NCI-H446 (cell line): Measurements from ENCODE around the gene PANK2.
"Not testable (repeated sequence)": the region's sequence is repeated elsewhere in the genome, so short reads cannot be mapped to it uniquely, and the experiment has no call there.

Source experiments
- DNase-seq, 2 experiments: peaks; one replicate each; lab custom pipeline; 2025; lab: John Stamatoyannopoulos, UW

PANK2 gene

DNA sequence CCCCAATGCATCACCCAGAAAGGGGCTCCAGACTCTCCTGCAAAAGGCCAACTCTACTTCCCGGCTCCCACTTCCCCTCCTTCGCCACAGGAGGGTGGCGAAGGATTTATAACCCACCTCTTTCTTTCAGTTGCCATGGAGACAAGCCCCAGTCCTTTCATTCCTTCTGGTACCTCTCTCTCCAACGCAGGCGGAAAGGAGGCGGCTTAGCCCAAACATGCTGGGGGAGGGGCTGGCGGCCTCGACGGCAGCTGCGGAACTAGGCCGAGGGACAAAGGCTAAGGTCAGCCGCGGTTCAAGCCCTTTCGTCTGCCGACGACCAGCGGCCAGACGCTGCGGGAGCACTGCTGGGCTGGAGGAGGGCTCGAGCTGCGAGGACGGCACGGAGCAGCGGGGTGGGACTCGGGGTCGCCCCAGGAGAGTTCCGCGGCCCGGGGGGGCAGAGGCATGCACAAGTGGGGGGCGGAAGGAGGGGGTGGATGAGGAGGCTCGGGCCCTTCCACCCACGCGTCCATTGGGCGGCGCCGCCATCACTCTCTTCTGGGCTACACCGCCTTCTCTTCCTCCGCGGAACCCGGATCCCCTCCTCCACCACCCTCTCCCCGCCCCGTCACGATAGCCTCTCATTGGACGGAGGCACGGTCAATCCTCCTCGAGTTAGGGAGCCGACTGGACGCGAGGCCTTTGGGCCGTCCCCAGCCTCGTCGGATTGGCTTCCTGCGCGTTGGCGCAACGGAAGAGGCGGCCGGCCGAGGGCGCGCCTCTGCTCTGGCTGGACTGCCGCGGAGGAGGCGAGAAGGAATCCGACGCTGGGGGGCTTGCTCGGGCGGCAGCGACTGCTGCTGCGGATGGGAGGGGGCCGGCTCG is at the start of gene PANK2:
Gene PANK2 (plus strand): TSS at position 766 of the 867 bp plus-strand sequence.
- DNase-seq, result peak; percentile 98 to 99

DNA sequence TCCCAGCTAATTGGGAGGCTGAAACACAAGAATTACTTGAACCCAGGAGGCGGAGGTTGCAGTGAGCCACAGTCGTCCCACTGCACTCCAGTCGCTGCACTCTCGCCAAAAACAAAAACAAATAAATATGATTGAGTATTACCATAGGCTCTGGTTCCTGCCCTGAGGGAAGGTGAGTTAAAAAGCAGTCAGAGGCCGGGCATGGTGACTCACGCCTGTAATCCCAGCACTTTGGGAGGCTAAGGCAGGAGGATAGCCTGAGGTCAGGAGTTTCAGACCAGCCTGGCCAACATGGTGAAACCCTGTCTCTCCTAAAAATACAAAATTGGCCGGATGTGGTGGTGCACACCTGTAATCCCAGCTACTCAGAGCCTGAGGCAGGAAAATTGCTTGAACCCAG is 49.0 kb upstream of the PANK2 start:
- not testable (repeated sequence) for DNase-seq

DNA sequence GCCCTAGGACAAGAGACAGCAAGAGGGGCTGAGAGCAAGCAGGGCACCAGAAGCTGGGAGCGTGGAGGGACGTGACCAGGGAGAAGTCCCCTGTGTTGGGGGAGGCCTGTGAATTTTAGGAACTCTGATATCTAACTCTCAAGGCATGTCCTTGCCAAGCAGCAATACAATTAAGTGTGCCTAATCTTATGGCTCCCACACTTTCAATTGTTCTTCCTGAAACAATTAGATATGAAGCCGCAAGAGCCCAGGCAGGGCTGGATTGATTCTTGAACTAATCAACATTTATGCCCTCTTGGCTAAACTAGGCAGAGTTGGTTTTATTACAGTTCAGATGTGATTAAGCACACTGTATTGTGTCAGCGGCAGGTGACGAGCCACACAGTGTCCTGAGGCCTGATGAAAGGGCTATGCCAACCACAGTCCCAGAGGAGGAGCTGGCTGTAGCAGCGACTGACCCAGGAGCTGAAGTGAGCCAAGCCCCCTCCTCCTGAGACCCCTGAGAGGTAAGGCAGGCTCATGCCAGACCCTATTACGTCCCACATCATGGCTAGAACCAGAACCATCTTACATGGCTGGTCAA is 46.7 kb upstream of the PANK2 start:
- no peak for DNase-seq

DNA sequence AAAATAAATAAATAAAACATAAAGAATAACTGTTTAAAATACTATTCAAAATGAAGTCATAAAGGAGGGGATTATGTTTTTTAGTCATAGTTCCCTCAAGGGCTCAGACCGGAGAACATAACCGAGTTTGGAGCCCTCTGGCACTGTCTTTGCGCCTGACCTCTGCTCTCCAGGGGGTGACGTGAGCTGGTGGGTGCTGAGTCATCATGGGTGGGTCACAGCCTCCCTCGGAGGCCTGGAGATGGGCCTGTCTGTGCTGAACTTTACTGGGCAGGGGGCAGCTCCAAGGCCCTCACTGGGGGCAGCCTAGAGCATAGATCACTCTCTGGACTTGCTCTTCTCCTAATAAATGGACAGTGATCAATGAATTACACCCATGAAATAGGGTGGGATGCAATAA is 45.7 kb upstream of the PANK2 start:
- DNase-seq, result no peak

GRCh38 chr20:3843990-3844619 is 45.1 kb upstream of the PANK2 start:
- not testable (repeated sequence) for DNase-seq

GRCh38 chr20:3846378-3846739 is 42.8 kb upstream of the PANK2 start:
- DNase-seq, result no peak

GRCh38 chr20:3846740-3847428 is 42.3 kb upstream of the PANK2 start, which contains the start of gene MAVS:
TSS of gene MAVS (plus strand) at chr20:3846834. CDS start at chr20:3854625, 7,791 bp downstream.
- DNase-seq, result peak; percentile 55 to 87

GRCh38 chr20:3847429-3847940 is 41.7 kb upstream of the PANK2 start:
- no peak for DNase-seq

GRCh38 chr20:3848565-3848964 is 40.6 kb upstream of the PANK2 start:
- no peak for DNase-seq

GRCh38 chr20:3854462-3854871 is 34.7 kb upstream of the PANK2 start:
- DNase-seq, result no peak

DNA sequence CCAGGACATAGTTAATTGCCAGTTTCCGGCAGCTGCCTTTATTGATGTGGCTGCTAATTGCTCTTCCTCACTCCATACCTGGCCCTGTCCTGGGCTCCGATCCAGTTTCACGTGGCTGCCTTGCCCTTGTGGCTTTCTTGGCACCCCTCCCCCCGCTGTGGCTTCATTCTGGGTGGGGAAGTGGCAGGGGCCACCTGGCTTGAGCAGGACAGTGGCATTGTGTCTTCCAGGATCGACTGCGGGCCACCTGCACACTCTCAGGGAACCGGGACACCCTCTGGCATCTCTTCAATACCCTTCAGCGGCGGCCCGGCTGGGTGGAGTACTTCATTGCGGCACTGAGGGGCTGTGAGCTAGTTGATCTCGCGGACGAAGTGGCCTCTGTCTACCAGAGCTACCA is 31.8 kb upstream of the PANK2 start:
- no peak for DNase-seq

DNA sequence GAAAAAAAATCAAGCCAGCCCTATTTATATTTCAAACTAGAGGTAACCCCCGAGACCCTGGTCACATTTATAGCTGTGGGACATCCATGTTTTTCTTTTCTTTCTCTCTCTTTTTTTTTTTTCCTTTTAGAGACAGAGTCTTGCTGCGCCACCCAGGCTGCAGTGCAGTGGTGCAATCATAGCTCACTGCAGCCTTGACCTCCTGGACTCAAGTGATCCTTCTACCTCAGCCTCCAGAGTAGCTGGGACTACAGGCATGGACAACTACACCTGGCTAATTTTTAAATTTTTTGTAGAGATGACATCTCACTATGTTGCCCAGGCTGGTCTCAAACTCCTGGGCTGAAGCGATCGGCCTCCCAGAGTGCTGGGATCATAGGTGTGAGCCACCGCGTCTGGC is 30.5 kb upstream of the PANK2 start:
- no peak for DNase-seq

- no peak for DNase-seq
These were observed 28.0 kb upstream of the PANK2 start for GRCh38 chr20:3861191-3861590.

DNA sequence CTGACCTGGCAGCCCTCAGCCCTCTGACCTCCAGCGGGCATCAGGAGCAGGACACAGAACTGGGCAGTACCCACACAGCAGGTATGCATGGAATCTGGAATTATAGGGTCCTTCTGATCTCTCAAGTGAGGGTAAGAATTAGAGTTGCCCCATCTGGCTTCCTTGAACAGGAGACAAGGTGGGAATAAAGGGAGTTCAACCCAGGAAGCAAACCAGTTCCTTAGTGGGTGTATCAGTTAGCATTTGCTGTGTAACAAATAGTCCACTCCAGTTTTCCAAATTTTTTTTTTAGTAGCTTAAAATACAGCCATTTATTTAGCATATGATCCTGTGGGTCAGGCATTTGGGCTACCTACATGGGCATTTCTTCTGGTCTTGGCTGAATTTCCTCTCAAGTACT is 26.9 kb upstream of the PANK2 start:
- DNase-seq, result no peak

DNA sequence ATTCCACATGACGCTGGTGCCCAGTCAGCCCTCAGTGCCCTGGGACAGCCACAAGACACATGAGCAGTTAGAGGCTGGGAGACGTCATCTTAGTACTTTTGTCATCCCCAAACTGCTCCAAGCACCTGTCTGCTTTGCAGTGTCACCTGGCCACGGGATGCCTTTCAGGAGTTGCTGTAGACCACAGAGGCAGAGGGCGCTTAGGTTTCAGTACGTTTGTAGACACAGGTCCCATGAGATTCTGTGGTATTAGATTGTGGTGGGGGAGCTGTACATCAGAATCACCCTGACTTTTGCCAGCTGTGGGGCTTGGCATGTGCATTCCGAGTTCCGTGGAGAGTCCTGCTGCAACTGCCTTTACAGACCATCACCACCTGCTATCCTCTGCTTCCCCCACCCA is 25.9 kb upstream of the PANK2 start:
- DNase-seq, result no peak

GRCh38 chr20:3864518-3864917 is 24.7 kb upstream of the PANK2 start:
- peak in 1 of 2 experiments; percentile 20 for DNase-seq

GRCh38 chr20:3865152-3865886 is 23.9 kb upstream of the PANK2 start:
- DNase-seq, result no peak

- DNase-seq, result no peak
These were observed 23.2 kb upstream of the PANK2 start for GRCh38 chr20:3865887-3866407.

- no peak for DNase-seq
These were observed 22.7 kb upstream of the PANK2 start for GRCh38 chr20:3866464-3866863.

GRCh38 chr20:3867802-3868201 is 21.4 kb upstream of the PANK2 start:
- DNase-seq, result no peak
